H9 (cell line): ENCODE data around the gene TMC1. TPM values are rescaled to one million over a fixed set of nuclear protein-coding genes. Genes with fewer than 3 reads are reported as not detected.

ENCODE experiments used
- DNase-seq: peaks from one replicate; pipeline ENCODE4 v3.0.0-alpha.2; 2017
- H2AFZ ChIP-seq: one replicate; pipeline ENCODE4 v1.6.1; 2013; ENCODE audit warnings: mild to moderate bottlenecking, low read length, control low read depth, moderate library complexity
- H2AK5ac ChIP-seq: 2 replicates; pipeline ENCODE4 v1.6.1; 2013; ENCODE audit warnings: low read length, control low read depth, mixed read lengths; ENCODE audit not compliant: insufficient read length
- H2BK120ac ChIP-seq: one replicate; pipeline ENCODE4 v1.6.1; 2013; ENCODE audit warnings: low read depth, mild to moderate bottlenecking, low read length, control low read depth, inconsistent platforms; ENCODE audit not compliant: poor library complexity, severe bottlenecking
- H2BK12ac ChIP-seq: 2 replicates; pipeline ENCODE4 v1.6.1; 2013; ENCODE audit warnings: low read length, control low read depth, mixed read lengths, low read depth; ENCODE audit not compliant: insufficient read length
- H2BK15ac ChIP-seq: 2 replicates; pipeline ENCODE4 v1.6.1; 2013; ENCODE audit warnings: low read depth, low read length, control low read depth
- H2BK20ac ChIP-seq: one replicate; pipeline ENCODE4 v1.6.1; 2013; ENCODE audit warnings: low read depth, mild to moderate bottlenecking, low read length, control low read depth, inconsistent platforms; ENCODE audit not compliant: poor library complexity, severe bottlenecking
- H2BK5ac ChIP-seq: 2 replicates; pipeline ENCODE4 v1.6.1; 2013; ENCODE audit warnings: low read length, control low read depth, mixed read lengths; ENCODE audit not compliant: insufficient read length
- H3K14ac ChIP-seq: 2 replicates; pipeline ENCODE4 v1.6.1; 2013; ENCODE audit warnings: low read length, control low read depth; ENCODE audit not compliant: insufficient read depth
- H3K18ac ChIP-seq: 2 replicates; pipeline ENCODE4 v1.6.1; 2013; ENCODE audit warnings: low read depth, mild to moderate bottlenecking, mixed read lengths, low read length, control low read depth; ENCODE audit not compliant: insufficient read length
- H3K23ac ChIP-seq: 2 replicates; pipeline ENCODE4 v1.6.1; 2013; ENCODE audit warnings: low read length, control low read depth, mixed read lengths, low read depth; ENCODE audit not compliant: insufficient read length
- H3K23me2 ChIP-seq: 2 replicates; pipeline ENCODE4 v1.6.1; 2013; ENCODE audit warnings: low read depth, mild to moderate bottlenecking, mixed read lengths, low read length, control low read depth; ENCODE audit not compliant: insufficient read length, poor library complexity, severe bottlenecking
- H3K27ac ChIP-seq: 2 replicates; pipeline ENCODE4 v1.5.1; 2013; ENCODE audit warnings: low read length, control low read depth, mixed read lengths, low read depth; ENCODE audit not compliant: insufficient read length
- H3K27me3 ChIP-seq: 2 replicates; pipeline ENCODE4 v1.6.1; 2013; ENCODE audit warnings: low read length, control low read depth, inconsistent platforms; ENCODE audit not compliant: insufficient read depth
- H3K4ac ChIP-seq: 2 replicates; pipeline ENCODE4 v1.6.1; 2013; ENCODE audit warnings: low read depth, mild to moderate bottlenecking, control low read depth, inconsistent platforms, low read length, moderate library complexity
- H3K4me1 ChIP-seq: 2 replicates; pipeline ENCODE4 v1.6.1; 2013; ENCODE audit warnings: low read length, control low read depth, inconsistent platforms; ENCODE audit not compliant: insufficient read depth
- H3K4me2 ChIP-seq: 2 replicates; pipeline ENCODE4 v1.6.1; 2013; ENCODE audit warnings: low read length, control low read depth, mixed read lengths; ENCODE audit not compliant: insufficient read length, insufficient read depth
- H3K56ac ChIP-seq: 2 replicates; pipeline ENCODE4 v1.6.1; 2013; ENCODE audit warnings: low read depth, mild to moderate bottlenecking, mixed read lengths, low read length, control low read depth; ENCODE audit not compliant: insufficient read length
- H3K79me1 ChIP-seq: 2 replicates; pipeline ENCODE4 v1.6.1; 2013; ENCODE audit warnings: low read depth, mild to moderate bottlenecking, moderate library complexity, low read length, control low read depth, inconsistent platforms; ENCODE audit not compliant: insufficient read depth, poor library complexity, severe bottlenecking
- H3K79me2 ChIP-seq: 2 replicates; pipeline ENCODE4 v1.6.1; 2013; ENCODE audit warnings: low read length, control low read depth, inconsistent platforms; ENCODE audit not compliant: insufficient read depth
- H3K9ac ChIP-seq: 2 replicates; pipeline ENCODE4 v1.6.1; 2013; ENCODE audit warnings: low read length, control low read depth, mixed read lengths; ENCODE audit not compliant: insufficient read length; ENCODE audit errors: extremely low read depth
- H3K9me3 ChIP-seq: one replicate; pipeline ENCODE4 v1.6.1; 2013; ENCODE audit warnings: low read depth, low read length, inconsistent platforms; ENCODE audit not compliant: control insufficient read depth
- H3T11ph ChIP-seq: one replicate; pipeline ENCODE4 v1.6.1; 2013; ENCODE audit warnings: mild to moderate bottlenecking, low read length, control low read depth, inconsistent platforms
- H4K20me1 ChIP-seq: one replicate; pipeline ENCODE4 v1.6.1; 2013; ENCODE audit not compliant: control insufficient read depth, insufficient read length, insufficient read depth
- H4K5ac ChIP-seq: 2 replicates; pipeline ENCODE4 v1.6.1; 2013; ENCODE audit warnings: low read depth, mild to moderate bottlenecking, mixed read lengths, low read length, control low read depth; ENCODE audit not compliant: insufficient read length
- H4K8ac ChIP-seq: replicated peaks from 2 replicates; pipeline ENCODE4 v1.6.1; 2013; ENCODE audit warnings: low read length, control low read depth, mixed read lengths, low read depth; ENCODE audit not compliant: insufficient read length
- H4K91ac ChIP-seq: 2 replicates; pipeline ENCODE4 v1.6.1; 2013; ENCODE audit warnings: low read depth, mild to moderate bottlenecking, moderate library complexity, mixed read lengths, low read length, control low read depth; ENCODE audit not compliant: insufficient read length
- H3K27ac Mint-ChIP-seq, 3 experiments: 2 replicates in 2 of 3; 3 replicates in 1 of 3; pipeline ENCODE4 v1.8.0; 2020 to 2021; ENCODE audit warnings: mixed read lengths in 3 of 3, mild to moderate bottlenecking in 1 of 3, moderate library complexity in 1 of 3
- H3K27me3 Mint-ChIP-seq: 2 replicates; pipeline ENCODE4 v1.8.0; 2021; ENCODE audit warnings: low read depth, mild to moderate bottlenecking, moderate library complexity, mixed read lengths
- H3K36me3 Mint-ChIP-seq, 3 experiments: 2 replicates in 2 of 3; 3 replicates in 1 of 3; pipeline ENCODE4 v1.8.0; 2020 to 2021; ENCODE audit warnings: low read depth in 3 of 3, mixed read lengths in 3 of 3; ENCODE audit not compliant: insufficient read depth in 1 of 3
- H3K4me1 Mint-ChIP-seq, 2 experiments: 2 replicates each; pipeline ENCODE4 v1.8.0; 2020; ENCODE audit warnings: mixed read lengths in 2 of 2
- H3K4me3 Mint-ChIP-seq, 2 experiments: 2 replicates in 1 of 2; 3 replicates in 1 of 2; pipeline ENCODE4 v1.8.0; 2020 to 2021; ENCODE audit warnings: mild to moderate bottlenecking in 2 of 2, mixed read lengths in 2 of 2, moderate library complexity in 1 of 2
- H3K9me3 Mint-ChIP-seq, 2 experiments: 2 replicates in 1 of 2; 3 replicates in 1 of 2; pipeline ENCODE4 v1.8.0; 2020; ENCODE audit warnings: mild to moderate bottlenecking in 2 of 2, mixed read lengths in 2 of 2, moderate library complexity in 1 of 2
- CTCF ChIP-seq: fragments of 200-600 bp; sonication (generic); conservative IDR thresholded peaks from 3 replicates; pipeline ENCODE4 v1.8.0; 2021; ENCODE audit warnings: antibody characterized with exemption, mild to moderate bottlenecking
- WGBS: extraction: QIAGEN DNeasy Blood & Tissue Kit; methylation state at CpG from one replicate; pipeline ENCODE4 v1.1.7; 2013; ENCODE audit warnings: missing lambda C conversion rate, low lambda C conversion rate, mixed read lengths; ENCODE audit not compliant: insufficient read length; ENCODE audit errors: extremely low coverage; 5-methylcytosine and 5-hydroxymethylcytosine counted together
- total RNA-seq: library from RNA; stranded (reverse); gene quantifications from 2 replicates; pipeline ENCODE4 v1.2.1, GENCODE V29; 2021

Gene TMC1
- total RNA-seq, 1 experiment from 2014 or later, result 2.4 TPM

GRCh38 chr9:72509053-72509452 is 12.4 kb upstream of the TMC1 start:
- Histone ChIP-seq H4K5ac (no peak overlapping the region), H2BK120ac (no peak overlapping the region), H3K9me3 (no peaks in the 10 kb centered on the region), H3K4me1 (no peaks in the 10 kb centered on the region), H2BK5ac (no peak overlapping the region), H4K20me1 (no peaks in the 10 kb centered on the region), H3K4ac (no peak overlapping the region), H4K91ac (no peak overlapping the region), H3K79me1 (no peaks in the 10 kb centered on the region), H2BK20ac (no peak overlapping the region), H2BK15ac (no peak overlapping the region), H3K4me2 (no peak overlapping the region), H3K23me2 (no peaks in the 10 kb centered on the region), H3K9ac (no peak overlapping the region), H3K27ac (no peak overlapping the region), H2AFZ (no peak overlapping the region), H3K79me2 (no peaks in the 10 kb centered on the region), H3K14ac (no peak overlapping the region), H2BK12ac (no peak overlapping the region), H4K8ac (no peak overlapping the region), H3K23ac (no peak overlapping the region), H3K56ac (no peak overlapping the region), H3K27me3 (no peaks in the 10 kb centered on the region), H3T11ph (no peak overlapping the region), H2AK5ac (no peak overlapping the region), H3K18ac (no peak overlapping the region)
- Mint-ChIP-seq H3K27ac (no peak overlapping the region), H3K4me1 (peaks cover 4 to 8% of the 10 kb centered on the region in 2 experiments), H3K9me3 (no peaks in the 10 kb centered on the region), H3K36me3 (no peaks in the 10 kb centered on the region), H3K4me3 (no peak overlapping the region), H3K27me3 (no peaks in the 10 kb centered on the region)
- WGBS, result no CpG with 5 or more reads among the region's 1 CpG
- TF ChIP-seq CTCF, result no peak
- no peak for DNase-seq
